ENCODE data around the gene HMX1.

DNA sequence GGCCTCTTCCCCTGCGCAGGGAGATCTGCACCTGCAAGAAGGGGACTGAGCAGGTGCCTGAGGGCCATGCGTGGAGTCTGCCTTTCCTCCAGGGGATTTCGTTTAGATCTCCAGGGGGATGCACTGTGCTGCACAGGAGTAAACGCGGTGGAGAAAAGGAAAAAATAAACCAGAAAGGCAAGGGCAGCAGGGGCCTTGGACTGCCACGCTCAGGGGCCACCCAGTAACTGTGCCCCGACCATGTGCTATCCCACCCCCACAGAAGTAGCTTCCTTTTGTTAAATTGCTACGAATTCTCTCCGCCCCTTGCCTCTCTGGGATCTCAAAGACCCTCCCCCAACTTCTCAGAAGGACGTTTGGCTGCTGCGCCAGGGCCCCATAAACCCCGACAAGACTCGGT, 17.2 kb upstream of the HMX1 start:
- TF ChIP-seq POLR2AphosphoS5 (IDR thresholded peaks at IDR 0.05; ENCODE audit: low read depth) (no peak), CTCF (conservative IDR thresholded peaks at IDR 0.05; ENCODE audit: low read depth in 2 of 2) (no peak), EZH2 (IDR thresholded peaks at IDR 0.05; ENCODE audit: low read depth, unreplicated experiment) (no peak), ZNF114 (CRISPR knock-in tag; IDR thresholded peaks at IDR 0.05) (no peak), REST (IDR thresholded peaks at IDR 0.05; ENCODE audit: unreplicated experiment) (no peak), EZH2phosphoT487 (IDR thresholded peaks at IDR 0.05; ENCODE audit: unreplicated experiment) (no peak)
